T-cell (primary cell): ENCODE data around the gene FILIP1L. TPM values are rescaled to one million over a fixed set of nuclear protein-coding genes. Genes with fewer than 3 reads are reported as not detected.

Experiments
- ATAC-seq, 4 experiments: fragments of 200-7000 bp in 3 of 4; fragments of 150-1000 bp in 1 of 4; cut with Tn5 transposase; replicated peaks in 1 of 4; 1 replicate in 3 of 4; 2 replicates in 1 of 4; pipeline ENCODE4 v1.10.0; 2021; ENCODE audit warnings: moderate library complexity in 3 of 4, mild to moderate bottlenecking in 2 of 4, moderate number of reproducible peaks in 1 of 4
- CTCF ChIA-PET, 2 donors: fragments of 300-600 bp; sonication (Branson Sonifier 250); formaldehyde crosslinking; loops; one replicate each; lab custom pipeline; 2022; ENCODE audit warnings: antibody characterized with exemption in 2 of 2; lab: Charles Lee
- POLR2A ChIA-PET, 2 donors: fragments of 300-600 bp; sonication (Branson Sonifier 250); formaldehyde crosslinking; loops; one replicate each; lab custom pipeline; 2022; ENCODE audit warnings: antibody characterized with exemption in 2 of 2; lab: Charles Lee
- DNase-seq, 35 experiments: peaks; one replicate each; pipeline versions ENCODE4 v3.0.0 to v3.0.0-alpha.2; 2013 to 2023
- H3K27ac ChIP-seq: one replicate; pipeline ENCODE4 v1.5.1; 2013; ENCODE audit warnings: low read length
- H3K27me3 ChIP-seq, 2 experiments: replicated peaks in 1 of 2; 1 replicate in 1 of 2; 2 replicates in 1 of 2; pipeline versions ENCODE4 v1.6.1 to v1.7.0; 2013; ENCODE audit warnings: low read length in 1 of 2, mixed read lengths in 1 of 2; ENCODE audit not compliant: control insufficient read depth in 2 of 2, insufficient read depth in 2 of 2; ENCODE audit errors: extremely low read depth in 1 of 2
- H3K36me3 ChIP-seq, 2 donors: 1 replicate in 1 of 2; 2 replicates in 1 of 2; pipeline versions ENCODE4 v1.6.1 to v1.7.0; 2013; ENCODE audit warnings: low read length in 1 of 2; ENCODE audit not compliant: control insufficient read depth in 2 of 2, insufficient read depth in 1 of 2; ENCODE audit errors: extremely low read depth in 1 of 2
- H3K4me1 ChIP-seq, 2 experiments: 1 replicate in 1 of 2; 2 replicates in 1 of 2; pipeline versions ENCODE4 v1.6.1 to v1.7.0; 2013; ENCODE audit warnings: low read length in 2 of 2, mixed read lengths in 1 of 2; ENCODE audit not compliant: insufficient read depth in 2 of 2, control insufficient read depth in 1 of 2; ENCODE audit errors: extremely low read depth in 1 of 2
- H3K4me3 ChIP-seq, 2 donors: 1 replicate in 1 of 2; 2 replicates in 1 of 2; pipeline versions ENCODE4 v1.5.1 to v1.7.0; 2013; ENCODE audit warnings: mild to moderate bottlenecking in 2 of 2, low read length in 1 of 2, moderate library complexity in 1 of 2; ENCODE audit not compliant: control insufficient read depth in 1 of 2; ENCODE audit errors: extremely low read depth in 1 of 2
- H3K9me3 ChIP-seq: 2 replicates; pipeline ENCODE4 v1.7.0; 2013
- H3K27ac Mint-ChIP-seq, 2 donors: one replicate each; pipeline ENCODE4 v1.8.0; 2020 to 2021; ENCODE audit warnings: mild to moderate bottlenecking in 2 of 2, mixed read lengths in 2 of 2
- H3K27me3 Mint-ChIP-seq, 2 donors: one replicate each; pipeline ENCODE4 v1.8.0; 2021 to 2022; ENCODE audit warnings: mixed read lengths in 2 of 2
- H3K36me3 Mint-ChIP-seq: one replicate; pipeline ENCODE4 v1.8.0; 2021; ENCODE audit warnings: mixed read lengths
- H3K4me1 Mint-ChIP-seq, 3 donors: one replicate each; pipeline ENCODE4 v1.8.0; 2020 to 2022; ENCODE audit warnings: mixed read lengths in 3 of 3, mild to moderate bottlenecking in 1 of 3
- H3K4me3 Mint-ChIP-seq, 3 donors: one replicate each; pipeline ENCODE4 v1.8.0; 2020 to 2022; ENCODE audit warnings: mild to moderate bottlenecking in 3 of 3, mixed read lengths in 3 of 3, moderate library complexity in 3 of 3
- H3K9me3 Mint-ChIP-seq, 3 donors: one replicate each; pipeline ENCODE4 v1.8.0; 2020 to 2022; ENCODE audit warnings: mixed read lengths in 3 of 3
- WGBS: methylation state at CpG from one replicate; pipeline ENCODE4 v1.1.5; 2013; ENCODE audit warnings: missing lambda C conversion rate; ENCODE audit not compliant: insufficient coverage; 5-methylcytosine and 5-hydroxymethylcytosine counted together
- total RNA-seq, 35 experiments: library from RNA in 6 of 35; stranded (reverse) in 6 of 35; fragments of 120-200 nt in 1 of 35; gene quantifications; one replicate each; pipeline versions ENCODE4 v1.2.1 to v1.2.4 and lab custom pipeline; 2013 to 2026

The FILIP1L gene
- total RNA-seq, 5 donors from 2014 or later (not counting 1 experiment from before 2014, with no cell fraction given) = 0.10 to 0.38 (median 0.27) TPM; not detected in 1

- whole genome bisulfite sequencing = no CpG with 5 or more reads among the region's 4 CpGs
- Histone ChIP-seq H3K9me3 (no peaks in the 10 kb centered on the region), H3K36me3 (no peaks in the 10 kb centered on the region), H3K4me3 (no peak overlapping the region), H3K4me1 (no peaks in the 10 kb centered on the region), H3K27me3 (no peaks in the 10 kb centered on the region), H3K27ac (no peak overlapping the region)
- Mint-ChIP-seq H3K9me3 (no peaks in the 10 kb centered on the region), H3K4me1 (peaks cover 0 to 2% (median 1%) of the 10 kb centered on the region in 3 donors), H3K4me3 (no peak overlapping the region), H3K36me3 (peaks cover 27% of the 10 kb centered on the region), H3K27ac (no peak overlapping the region), H3K27me3 (no peaks in the 10 kb centered on the region)
- ChIA-PET POLR2A (no interaction called here), CTCF (no interaction called here)
- ATAC-seq (no peak), DNase-seq (no peak)
Observed at GRCh38 chr3:99910752-99911290, 203.5 kb downstream of the FILIP1L start.

DNA sequence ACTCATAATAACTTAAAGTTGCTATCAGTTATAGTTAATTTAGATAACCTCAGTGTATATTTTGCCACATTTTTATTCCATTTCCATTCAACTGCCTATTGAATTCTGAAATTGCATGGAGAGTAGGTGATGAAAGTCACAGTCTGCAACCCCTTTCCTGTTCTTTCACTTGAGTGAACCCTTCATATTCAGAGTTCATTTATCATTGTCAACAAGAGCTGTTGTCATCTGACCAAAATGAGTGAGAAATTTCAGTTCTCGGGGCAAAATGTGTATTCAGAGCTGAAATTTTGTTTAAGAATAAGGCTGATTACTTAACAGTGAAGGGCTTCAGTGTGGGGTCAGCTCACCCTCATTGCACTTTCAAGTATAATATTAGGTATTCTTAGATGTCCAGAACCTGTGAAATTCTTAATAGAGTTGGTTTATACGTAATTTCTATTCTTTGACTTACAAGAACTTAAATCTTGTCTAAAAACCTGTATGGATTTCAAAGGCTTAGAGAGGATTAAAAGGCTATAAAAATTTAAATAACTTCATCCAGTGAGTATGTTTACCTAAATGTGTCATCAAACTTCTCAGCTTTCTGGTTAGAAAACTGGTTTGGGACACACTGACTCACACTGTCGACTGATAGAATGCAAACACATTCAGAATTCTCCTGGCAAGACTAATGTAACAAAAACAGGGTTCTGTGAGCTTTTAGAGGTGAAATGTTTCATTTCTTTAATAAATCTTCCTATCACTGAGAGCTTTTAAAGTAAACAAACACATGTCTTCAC, 204.4 kb downstream of the FILIP1L start:
- ATAC-seq (no peak), DNase-seq (no peak)
- no peak overlapping the region for H3K4me3 ChIP-seq
- POLR2A ChIA-PET = no interaction called here
- H3K9me3 Mint-ChIP-seq = no peaks in the 10 kb centered on the region
- H3K27ac ChIP-seq = no peak overlapping the region
- H3K27me3 ChIP-seq = no peaks in the 10 kb centered on the region
- no peaks in the 10 kb centered on the region for H3K27me3 Mint-ChIP-seq
- H3K36me3 Mint-ChIP-seq = peaks cover 24% of the 10 kb centered on the region
- CTCF ChIA-PET = interaction anchor here in 1 of 2 donors (0.6 kb wide), 1 partner anchor 82 kb away, joined by 3 read pairs; no protein-coding TSS in a partner anchor
- H3K4me3 Mint-ChIP-seq = no peak overlapping the region
- H3K4me1 Mint-ChIP-seq = peaks cover 0 to 2% (median 1%) of the 10 kb centered on the region in 3 donors
- no CpG with 5 or more reads among the region's 3 CpGs for WGBS
- H3K27ac Mint-ChIP-seq = no peak overlapping the region
- no peaks in the 10 kb centered on the region for H3K9me3 ChIP-seq
- H3K4me1 ChIP-seq = no peaks in the 10 kb centered on the region
- no peaks in the 10 kb centered on the region for H3K36me3 ChIP-seq

- no peaks in the 10 kb centered on the region for H3K27me3 ChIP-seq
- DNase-seq (no peak), ATAC-seq (no peak)
- Mint-ChIP-seq H3K36me3 (peaks cover 17% of the 10 kb centered on the region), H3K4me3 (no peak overlapping the region), H3K4me1 (peaks cover 0 to 2% (median 1%) of the 10 kb centered on the region in 3 donors), H3K9me3 (no peaks in the 10 kb centered on the region), H3K27ac (no peak overlapping the region), H3K27me3 (no peaks in the 10 kb centered on the region)
- H3K4me1 ChIP-seq = no peaks in the 10 kb centered on the region
- no peak overlapping the region for H3K4me3 ChIP-seq
- H3K36me3 ChIP-seq = no peaks in the 10 kb centered on the region
- ChIA-PET POLR2A (no interaction called here), CTCF (no interaction called here)
- H3K27ac ChIP-seq = no peak overlapping the region
- H3K9me3 ChIP-seq = no peaks in the 10 kb centered on the region
- 100% methylated on average over 1 of the region's 2 CpGs for WGBS
Observed at GRCh38 chr3:99907959-99908544, 206.2 kb downstream of the FILIP1L start.

DNA sequence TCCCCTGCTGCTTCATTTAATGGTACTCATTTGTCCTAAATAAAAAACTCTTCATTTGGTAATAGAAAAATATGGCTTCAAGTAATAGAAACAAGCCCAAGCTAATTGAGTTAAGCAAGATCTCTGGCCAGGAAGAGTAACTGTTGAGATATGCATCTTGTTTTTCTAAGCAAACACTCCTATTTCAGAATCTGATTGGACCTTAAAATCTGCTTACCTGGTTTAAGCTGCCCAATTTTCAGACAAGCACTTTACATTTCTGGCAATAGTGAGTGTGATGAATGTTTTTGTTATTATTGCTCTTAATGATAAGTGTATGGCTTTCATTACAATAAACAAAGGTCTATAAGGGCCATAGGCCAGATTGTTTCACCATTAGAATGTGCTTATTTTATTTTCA, 210.4 kb downstream of the FILIP1L start:
- ChIA-PET CTCF (no interaction called here), POLR2A (no interaction called here)
- ATAC-seq = no peak
- peaks cover 7% of the 10 kb centered on the region for H3K36me3 Mint-ChIP-seq
- Histone ChIP-seq H3K9me3 (no peaks in the 10 kb centered on the region), H3K36me3 (no peaks in the 10 kb centered on the region), H3K27me3 (no peaks in the 10 kb centered on the region), H3K4me3 (no peak overlapping the region), H3K4me1 (no peaks in the 10 kb centered on the region), H3K27ac (no peak overlapping the region)
- H3K27ac Mint-ChIP-seq = no peak overlapping the region
- H3K27me3 Mint-ChIP-seq = no peaks in the 10 kb centered on the region
- no peaks in the 10 kb centered on the region for H3K9me3 Mint-ChIP-seq
- no peak overlapping the region for H3K4me3 Mint-ChIP-seq
- H3K4me1 Mint-ChIP-seq = peaks cover 0 to 2% (median 0%) of the 10 kb centered on the region in 3 donors
- DNase-seq = no peak

DNA sequence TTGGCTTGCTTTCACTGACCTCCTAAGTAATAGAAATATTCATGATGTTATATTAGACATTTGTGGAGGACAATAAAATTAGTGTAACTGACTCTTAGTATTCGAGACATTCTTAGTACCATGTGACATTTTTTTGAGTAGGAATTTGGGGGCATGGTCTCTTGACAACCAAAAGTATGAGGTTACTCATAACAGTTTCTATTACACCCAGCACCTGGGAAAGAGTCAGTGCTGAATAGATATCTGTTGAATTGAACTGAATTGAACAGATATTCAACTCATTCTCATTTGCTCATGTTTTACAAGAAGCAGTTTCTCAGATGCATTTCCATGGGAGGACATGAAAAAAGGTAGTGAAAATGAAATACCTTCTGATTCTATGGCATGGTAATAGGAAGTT, 212.2 kb downstream of the FILIP1L start:
- no peak overlapping the region for H3K27ac ChIP-seq
- POLR2A ChIA-PET = interaction anchor here in 1 of 2 donors (0.6 kb wide), 1 partner anchor 65 kb away, joined by 6 read pairs; no protein-coding TSS in a partner anchor
- CTCF ChIA-PET = no interaction called here
- no peak overlapping the region for H3K27ac Mint-ChIP-seq
- ATAC-seq (no peak), DNase-seq (no peak)
- H3K4me3 ChIP-seq = no peak overlapping the region
- no peaks in the 10 kb centered on the region for H3K4me1 Mint-ChIP-seq
- peaks cover 7% of the 10 kb centered on the region for H3K36me3 Mint-ChIP-seq
- no peaks in the 10 kb centered on the region for H3K4me1 ChIP-seq
- H3K27me3 ChIP-seq = no peaks in the 10 kb centered on the region
- H3K9me3 ChIP-seq = no peaks in the 10 kb centered on the region
- no peaks in the 10 kb centered on the region for H3K9me3 Mint-ChIP-seq
- no peaks in the 10 kb centered on the region for H3K36me3 ChIP-seq
- no peaks in the 10 kb centered on the region for H3K27me3 Mint-ChIP-seq
- H3K4me3 Mint-ChIP-seq = no peak overlapping the region
- WGBS = no CpG with 5 or more reads among the region's 1 CpG

DNA sequence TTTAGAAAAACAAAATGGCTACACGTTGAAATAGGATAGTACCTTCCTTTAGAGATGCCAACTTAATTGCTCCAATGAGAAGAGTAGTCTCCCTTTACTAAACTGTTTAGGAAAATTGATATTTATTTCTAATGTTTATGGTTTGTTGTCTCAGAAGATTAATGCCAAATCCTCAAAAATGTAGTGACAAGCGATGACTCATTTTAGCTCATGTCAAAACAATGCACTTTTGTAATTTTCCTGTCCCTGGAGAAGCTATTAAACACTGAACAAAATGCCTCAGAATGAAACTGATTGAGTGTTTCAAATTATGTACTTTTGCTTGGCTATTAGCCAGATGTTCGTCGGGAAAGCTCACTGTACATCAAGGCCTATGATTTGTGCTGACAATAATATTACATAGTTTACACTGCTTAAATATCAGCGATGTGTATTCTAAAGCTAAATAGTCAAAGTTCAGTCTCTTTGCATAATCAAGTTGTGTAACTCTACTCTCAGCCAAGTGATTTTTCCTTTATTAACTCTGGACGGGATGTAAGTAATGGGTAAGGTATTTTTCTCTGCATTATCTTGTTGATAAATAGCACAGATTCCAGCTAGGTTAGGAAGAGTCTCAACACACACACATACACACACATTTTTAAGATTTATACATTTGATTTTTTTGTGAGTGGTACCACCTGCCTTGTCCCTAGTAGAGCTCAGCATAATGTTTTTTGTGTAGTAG, 212.9 kb downstream of the FILIP1L start:
- no peaks in the 10 kb centered on the region for H3K9me3 ChIP-seq
- 83% methylated on average over 1 of the region's 6 CpGs for WGBS
- POLR2A ChIA-PET = interaction anchor here in 1 of 2 donors (0.6 kb wide), 1 partner anchor 64 kb away, joined by 6 read pairs; no protein-coding TSS in a partner anchor
- no peak overlapping the region for H3K27ac Mint-ChIP-seq
- no peaks in the 10 kb centered on the region for H3K9me3 Mint-ChIP-seq
- peaks cover 0 to 2% (median under 1%) of the 10 kb centered on the region in 3 donors for H3K4me1 Mint-ChIP-seq
- no peaks in the 10 kb centered on the region for H3K27me3 Mint-ChIP-seq
- H3K4me1 ChIP-seq = no peaks in the 10 kb centered on the region
- H3K4me3 ChIP-seq = no peak overlapping the region
- no peaks in the 10 kb centered on the region for H3K27me3 ChIP-seq
- DNase-seq = no peak
- no peaks in the 10 kb centered on the region for H3K36me3 ChIP-seq
- H3K27ac ChIP-seq = no peak overlapping the region
- H3K36me3 Mint-ChIP-seq = peaks cover 7% of the 10 kb centered on the region
- ATAC-seq = no peak
- CTCF ChIA-PET = no interaction called here
- no peak overlapping the region for H3K4me3 Mint-ChIP-seq
